ELF-1 (cell line): ENCODE data around the gene PIANP.
"Not testable (repeated sequence)": the region's sequence is repeated elsewhere in the genome, so short reads cannot be mapped to it uniquely, and the experiment has no call there.

ENCODE experiments used
- DNase-seq: peaks from one replicate; pipeline ENCODE4 v3.0.0-alpha.2; 2016; ENCODE audit warnings: low read depth, low spot score

PIANP gene, protein sequence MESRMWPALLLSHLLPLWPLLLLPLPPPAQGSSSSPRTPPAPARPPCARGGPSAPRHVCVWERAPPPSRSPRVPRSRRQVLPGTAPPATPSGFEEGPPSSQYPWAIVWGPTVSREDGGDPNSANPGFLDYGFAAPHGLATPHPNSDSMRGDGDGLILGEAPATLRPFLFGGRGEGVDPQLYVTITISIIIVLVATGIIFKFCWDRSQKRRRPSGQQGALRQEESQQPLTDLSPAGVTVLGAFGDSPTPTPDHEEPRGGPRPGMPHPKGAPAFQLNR

DNA sequence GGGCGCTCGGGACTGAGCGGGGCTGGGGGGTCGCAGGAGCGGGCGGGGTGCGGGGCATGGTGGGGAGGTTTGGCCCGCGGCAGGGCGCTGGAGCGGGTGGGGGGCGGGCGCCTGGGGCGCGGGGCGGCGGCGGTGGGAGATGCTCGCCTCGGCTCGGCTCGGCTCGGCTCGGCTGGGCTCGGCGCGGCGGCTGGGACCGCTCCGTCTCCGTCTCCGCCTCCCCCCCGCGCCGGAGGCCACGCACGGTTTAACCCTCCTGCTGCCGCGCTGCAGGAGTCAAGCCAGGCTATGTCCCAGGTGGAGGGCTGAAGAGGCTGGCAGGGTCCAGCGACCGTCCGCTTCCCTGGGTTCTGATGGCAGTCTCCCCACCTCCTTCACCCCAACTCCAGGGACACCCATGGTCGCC lies at the start of gene PIANP:
PIANP (minus strand) TSS at position 170 of the 406 bp plus-strand sequence. CDS start 2,754 bp downstream, outside the sequence.
- peak; percentile 34 for DNase-seq

DNA sequence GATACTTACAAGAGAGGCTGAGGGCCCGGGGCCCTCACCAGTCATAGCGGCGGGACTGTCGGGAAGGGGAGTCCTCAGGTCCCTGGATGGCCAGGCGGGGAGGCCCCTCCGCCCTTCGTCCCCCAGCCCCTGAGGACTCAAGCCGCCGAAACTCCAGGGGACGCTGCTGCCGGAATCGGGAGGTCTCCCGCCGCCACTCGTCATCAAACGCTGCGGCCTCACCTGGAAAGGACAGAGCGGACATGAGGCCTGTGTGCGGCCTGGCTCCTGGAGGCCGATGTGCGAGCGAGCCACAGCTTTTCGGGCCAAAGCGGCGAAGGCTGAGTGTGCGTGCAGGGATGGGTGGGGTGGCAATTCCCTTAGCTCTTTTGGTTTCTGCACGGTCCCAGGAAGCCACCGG lies 48.1 kb upstream of the PIANP start:
- DNase-seq, result no peak

DNA sequence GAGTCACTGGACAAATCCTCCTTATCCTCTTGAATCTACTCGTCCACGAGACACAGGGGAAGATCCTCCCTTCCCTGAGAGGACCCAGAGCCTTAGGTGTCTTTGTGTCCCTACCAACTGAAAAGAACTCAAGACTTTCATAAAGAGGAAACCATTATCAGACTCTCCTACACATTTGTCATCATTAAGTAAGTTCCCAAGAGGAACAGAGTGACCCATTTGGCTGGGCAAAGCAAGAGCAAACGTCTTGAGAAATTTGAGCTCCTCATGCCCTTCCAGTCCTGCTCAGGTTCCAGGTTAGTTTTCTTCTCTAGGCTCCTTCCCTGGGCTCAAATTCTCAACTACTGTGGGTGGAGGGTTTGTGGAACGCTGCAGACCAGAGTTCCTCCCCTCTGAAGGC lies 46.6 kb upstream of the PIANP start:
- DNase-seq, result no peak

DNA sequence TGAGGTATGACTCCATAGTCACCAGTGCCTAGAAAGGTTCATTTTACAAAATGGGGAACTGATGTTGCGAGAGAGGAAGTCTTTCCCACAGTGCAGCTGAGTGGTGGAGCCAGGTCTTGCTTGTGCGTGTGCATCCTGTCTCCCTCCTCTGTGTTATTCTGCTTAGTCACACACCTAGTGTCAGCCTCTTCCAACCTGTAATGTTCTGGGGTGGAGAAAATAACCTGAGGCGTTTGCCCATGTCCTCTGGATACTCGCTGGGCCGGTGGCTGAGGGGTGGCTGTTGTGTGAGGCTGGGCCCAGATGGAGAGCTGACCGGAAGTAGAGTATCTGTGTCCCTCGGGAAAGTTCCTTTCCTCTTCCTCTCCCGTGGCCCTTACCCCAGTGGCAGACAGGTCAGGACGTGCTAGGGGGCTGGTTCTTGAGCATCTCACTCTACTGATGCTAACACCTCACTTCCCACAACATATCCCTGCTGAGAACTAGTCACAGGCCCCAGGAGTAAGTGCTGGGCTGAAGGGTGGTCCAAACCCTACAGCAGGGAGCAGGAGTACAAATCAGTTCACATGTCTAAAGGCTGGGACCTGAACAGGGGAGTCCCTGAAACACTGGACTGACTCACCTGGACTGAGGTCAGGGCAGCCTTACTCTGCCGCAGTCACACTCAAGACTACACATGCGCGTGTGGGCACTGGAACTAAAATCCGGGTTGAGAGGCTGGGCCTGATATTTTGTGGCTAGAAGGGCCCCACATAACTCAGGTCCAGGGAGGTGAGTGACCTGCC lies 45.3 kb upstream of the PIANP start:
- DNase-seq, result no peak

DNA sequence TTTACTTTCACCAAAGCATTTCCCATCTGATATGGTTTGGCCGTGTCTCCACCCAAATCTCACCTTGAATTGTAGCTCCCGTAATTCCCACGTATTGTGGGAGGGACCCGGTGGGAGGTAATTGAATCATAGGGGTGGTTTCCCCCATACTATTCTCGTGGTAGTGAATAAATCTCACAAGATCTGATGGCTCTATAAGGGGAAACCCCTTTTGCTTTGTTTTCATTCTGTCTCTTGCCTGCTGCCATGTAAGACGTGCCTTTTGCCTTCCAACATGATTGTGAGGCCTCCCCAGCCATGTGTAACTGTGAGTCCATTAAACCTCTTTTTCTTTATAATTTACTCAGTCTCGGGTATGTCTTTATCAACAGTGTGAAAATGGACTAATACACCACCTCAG lies 42.7 kb upstream of the PIANP start:
- not testable (repeated sequence) for DNase-seq

DNA sequence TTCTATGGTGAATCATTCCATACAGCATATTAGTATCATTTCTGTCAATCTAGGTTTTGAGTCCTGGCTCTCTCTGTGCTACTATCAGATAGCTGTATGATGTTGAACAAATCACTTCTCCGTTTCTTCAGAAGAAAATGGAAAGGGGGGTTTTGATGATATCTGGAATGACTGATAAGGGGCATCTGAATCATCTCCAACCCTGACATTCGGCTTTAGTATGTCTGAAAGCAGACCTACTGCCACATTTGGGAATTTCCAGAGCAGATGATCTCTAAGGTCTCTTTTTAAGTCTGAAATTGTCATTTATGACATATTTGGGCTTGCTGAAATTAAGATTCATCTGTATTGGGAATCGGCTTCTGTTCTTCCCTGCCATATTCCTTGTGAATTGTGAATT lies 42.2 kb upstream of the PIANP start:
- DNase-seq, result no peak

DNA sequence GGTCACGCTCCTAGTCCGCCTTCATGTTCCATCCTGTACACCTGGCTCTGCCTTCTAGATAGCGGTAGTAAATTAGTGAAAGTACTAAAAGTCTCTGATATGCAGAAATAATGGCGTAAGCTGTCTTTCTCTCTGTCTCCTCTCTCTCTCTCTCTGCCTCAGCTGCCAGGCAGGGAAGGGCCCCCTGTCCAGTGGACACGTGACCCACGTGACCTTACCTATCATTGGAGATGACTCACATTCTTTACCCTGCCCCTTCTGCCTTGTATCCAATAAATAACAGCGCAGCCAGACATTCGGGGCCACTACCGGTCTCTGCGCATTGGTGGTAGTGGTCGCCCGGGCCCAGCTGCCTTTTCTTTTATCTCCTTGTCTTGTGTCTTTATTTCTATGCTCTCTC lies 41.5 kb upstream of the PIANP start:
- not testable (repeated sequence) for DNase-seq

DNA sequence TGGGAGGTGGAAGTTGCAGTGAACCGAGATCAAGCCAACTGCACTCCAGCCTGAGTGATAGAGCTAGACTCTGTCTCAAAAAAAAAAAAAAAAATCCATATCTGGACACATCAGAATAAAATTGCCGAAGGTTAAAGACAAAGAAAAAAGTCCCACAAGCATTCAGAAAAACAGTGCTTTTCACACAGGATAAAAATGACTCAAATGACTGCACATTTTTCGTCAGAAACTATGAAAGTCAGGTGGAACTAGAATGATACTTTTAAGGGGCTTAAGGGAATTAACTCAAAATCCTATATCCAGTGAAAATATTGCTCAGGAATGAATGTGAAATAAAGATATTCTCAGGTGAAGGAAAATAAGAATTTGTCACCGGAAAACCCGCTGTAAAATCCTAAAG lies 36.1 kb upstream of the PIANP start:
- DNase-seq, result no peak

DNA sequence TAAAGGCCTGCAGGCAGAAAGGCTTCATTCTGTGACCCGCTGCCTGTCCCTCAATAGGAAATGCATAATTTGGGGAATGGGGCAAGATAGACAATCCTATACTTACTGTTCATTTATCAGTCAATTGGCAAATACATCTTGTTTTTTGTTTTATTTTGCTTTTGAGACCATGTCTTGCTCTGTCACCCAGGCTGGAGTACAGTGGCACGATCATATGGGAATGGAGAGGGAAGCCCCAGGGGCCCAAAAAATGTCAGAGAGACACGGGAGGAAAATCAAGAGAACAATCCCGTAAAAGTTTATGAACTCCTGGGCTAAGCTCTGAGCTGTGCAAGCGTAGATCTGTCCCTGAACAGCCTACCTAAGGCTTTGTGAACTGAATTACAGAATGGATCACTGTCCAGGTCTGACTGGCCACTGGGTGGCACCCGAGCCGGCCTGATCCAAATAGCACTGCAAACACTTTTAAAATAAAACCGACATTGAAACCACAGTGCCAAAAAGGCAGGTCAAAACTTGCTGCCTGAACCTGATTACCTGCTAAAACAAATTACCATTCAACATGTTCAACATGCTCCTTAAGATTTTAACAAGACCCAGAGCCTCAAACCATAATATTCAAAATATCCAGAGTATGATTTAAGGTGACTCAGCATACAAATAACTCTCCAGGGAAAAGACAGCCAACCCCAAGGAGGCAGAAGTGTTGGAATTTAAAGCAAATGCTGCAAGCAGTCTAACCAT lies 35.0 kb upstream of the PIANP start:
- peak; percentile 70 for DNase-seq

DNA sequence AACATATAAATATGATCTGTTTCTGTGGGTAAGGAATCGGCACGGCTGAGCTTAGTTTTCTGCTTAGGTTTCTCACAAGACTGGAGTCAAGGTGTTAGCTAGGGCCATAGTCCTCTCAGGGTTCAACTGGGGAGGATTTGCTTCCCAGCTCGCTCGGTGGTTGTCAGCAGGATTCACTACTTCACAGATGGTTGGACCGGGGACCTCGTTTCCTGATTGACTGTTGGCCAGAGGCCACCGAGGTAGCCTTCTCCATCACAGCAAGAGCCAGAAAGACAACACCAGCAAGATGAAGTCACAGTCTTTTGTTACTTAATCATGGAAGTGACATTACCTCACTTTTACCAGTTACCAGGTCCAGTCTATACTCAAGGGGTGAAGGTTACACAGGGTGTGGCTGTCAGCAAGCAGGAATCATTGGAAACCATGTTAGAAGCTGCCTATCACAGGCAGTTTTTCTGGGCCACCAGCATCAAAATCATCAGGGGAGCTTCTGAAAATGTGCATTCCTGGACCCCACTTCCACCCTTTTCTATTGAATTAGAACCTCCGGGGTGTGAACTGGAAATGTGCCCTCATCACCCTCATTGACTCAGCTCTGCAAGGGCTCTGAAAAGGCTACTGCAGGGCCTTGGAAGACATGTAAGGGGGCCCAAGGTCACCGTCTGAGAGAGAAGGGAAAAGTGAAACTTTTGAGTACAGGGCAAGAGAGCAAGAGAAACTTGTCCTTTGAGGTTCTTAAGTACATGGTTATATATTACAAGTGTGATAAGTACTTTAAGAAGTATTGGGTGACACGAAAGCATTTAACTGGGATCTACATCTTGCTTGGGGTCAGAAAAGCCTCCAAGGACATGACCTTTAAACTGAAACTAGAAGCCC lies 34.1 kb upstream of the PIANP start:
- no peak for DNase-seq

DNA sequence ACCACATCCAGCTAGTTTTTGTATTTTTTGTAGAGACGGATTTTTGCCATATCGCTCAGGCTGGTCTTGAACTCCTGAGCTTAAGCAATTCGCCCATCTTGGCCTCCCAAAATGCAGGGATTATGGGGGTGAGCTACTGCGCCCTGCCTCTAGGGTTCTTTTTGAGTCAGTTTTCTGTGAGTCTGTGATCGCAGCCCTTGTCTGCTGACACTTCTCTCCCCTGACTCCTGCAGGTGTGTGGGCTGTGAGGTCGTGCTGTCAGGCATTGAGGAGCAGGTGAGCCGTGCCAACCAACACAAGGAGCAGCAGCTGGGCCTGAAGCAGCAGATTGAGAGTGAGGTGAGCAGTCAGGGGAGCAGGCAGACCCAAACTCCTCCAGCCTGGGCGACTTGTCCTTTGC lies 29.6 kb upstream of the PIANP start:
- DNase-seq, result no peak

DNA sequence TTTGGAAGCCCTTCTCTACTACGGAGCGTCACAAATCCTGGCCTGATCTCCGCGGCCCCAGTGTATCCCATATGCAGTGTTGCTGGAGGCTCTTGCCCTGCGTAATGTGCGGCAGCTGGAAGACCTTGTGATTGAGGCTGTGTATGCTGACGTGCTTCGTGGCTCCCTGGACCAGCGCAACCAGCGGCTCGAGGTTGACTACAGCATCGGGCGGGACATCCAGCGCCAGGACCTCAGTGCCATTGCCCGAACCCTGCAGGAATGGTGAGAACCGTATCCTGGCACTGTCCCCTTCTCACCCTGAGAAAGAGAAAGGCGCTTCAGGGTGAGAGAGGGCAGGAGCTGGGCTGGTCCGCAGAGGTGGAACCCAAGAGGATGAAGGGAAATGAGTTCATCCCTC lies 28.6 kb upstream of the PIANP start:
- DNase-seq, result no peak

DNA sequence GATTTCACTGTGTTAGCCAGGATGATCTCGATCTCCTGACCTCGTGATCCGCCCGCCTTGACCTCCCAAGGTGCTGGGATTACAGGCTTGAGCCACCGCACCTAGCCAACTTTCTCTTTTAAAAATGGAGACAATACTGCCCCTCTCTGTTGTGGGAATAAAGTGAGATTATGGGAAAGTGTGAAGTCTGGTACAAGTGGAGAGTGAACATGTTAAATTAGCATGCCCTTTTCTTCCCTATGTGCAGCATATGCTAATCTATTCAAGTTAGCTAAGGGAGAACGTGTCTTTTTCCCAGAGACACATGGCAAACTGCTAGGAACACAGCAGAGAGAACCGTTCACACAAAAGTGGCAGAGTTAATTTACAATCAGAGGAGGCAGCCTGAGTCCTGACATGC lies 24.7 kb upstream of the PIANP start:
- DNase-seq, result no peak

DNA sequence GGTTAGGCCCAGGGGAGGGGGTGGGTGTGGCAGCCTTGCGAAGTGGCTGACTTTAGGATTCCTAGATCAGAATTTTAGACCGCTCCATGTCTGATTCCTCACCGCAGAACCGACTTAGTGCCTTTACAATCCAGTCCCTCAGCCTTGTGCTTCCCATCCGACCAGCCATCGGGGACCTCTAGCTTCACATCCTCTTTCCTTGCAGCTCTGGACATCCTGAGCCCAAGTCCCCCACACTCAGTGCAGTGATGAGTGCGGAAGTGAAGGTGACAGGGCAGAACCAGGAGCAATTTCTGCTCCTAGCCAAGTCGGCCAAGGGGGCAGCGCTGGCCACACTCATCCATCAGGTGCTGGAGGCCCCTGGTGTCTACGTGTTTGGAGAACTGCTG lies 23.8 kb upstream of the PIANP start:
- peak; percentile 37 for DNase-seq

DNA sequence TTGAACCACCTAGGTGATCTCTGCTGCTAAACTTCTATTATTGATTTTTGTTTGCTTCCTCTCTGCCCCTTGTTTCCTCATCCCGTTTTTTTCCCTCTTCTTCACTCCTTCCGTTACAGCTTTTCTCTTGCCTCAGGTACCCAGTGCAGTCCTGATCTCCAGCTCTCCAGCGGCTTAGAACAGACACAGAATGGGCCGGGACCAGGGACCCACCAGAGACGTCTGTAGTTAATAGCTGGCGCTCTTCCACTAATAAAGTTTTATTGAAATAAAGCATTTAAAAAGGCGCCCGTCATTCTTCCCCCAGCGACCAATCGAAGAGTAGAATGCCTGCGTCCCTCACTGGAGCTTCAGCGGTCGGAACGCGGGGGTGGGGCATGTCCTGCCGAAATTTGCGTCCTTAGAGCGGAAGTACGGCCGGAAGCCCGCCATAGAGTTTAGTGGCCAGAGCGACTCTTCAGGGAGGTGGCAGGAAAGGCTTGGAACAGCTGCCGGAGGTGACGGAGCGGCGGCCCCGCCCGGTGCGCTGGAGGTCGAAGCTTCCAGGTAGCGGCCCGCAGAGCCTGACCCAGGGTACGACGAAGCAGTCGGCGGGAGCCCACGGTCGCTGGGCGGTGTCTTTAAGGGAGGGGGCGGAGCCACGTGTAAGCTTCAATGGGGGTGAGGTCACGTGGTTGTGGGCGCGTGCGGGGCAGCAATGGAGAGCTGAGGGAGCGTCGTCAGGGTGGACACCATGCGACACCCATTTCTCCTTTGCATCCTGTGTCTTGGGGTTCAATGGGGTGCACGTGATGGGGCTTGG lies 23.2 kb upstream of the PIANP start, which contains the start of gene COPS7A:
COPS7A (plus strand) TSS at position 440 of the 802 bp plus-strand sequence. CDS start 611 bp downstream, outside the sequence.
- peak; percentile 99 for DNase-seq

DNA sequence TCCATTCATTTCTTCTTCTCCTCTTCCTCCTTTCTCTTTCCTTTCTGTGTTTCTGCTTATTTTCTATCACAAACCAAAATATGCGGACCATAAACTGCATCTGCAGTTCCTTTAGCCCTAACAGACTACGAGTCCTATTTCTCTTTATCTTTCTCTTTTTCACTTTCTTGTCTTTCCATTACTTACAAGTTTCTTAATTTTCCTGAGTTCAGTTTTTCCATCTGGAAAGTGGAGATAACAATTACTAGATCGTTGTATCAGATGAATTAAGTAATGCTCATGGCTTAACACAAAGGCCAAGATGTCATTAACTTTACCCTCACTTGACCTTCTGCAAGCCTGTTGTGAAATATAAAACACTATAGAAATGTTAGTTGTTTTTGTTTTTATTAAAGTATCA lies 22.2 kb upstream of the PIANP start:
- no peak for DNase-seq

DNA sequence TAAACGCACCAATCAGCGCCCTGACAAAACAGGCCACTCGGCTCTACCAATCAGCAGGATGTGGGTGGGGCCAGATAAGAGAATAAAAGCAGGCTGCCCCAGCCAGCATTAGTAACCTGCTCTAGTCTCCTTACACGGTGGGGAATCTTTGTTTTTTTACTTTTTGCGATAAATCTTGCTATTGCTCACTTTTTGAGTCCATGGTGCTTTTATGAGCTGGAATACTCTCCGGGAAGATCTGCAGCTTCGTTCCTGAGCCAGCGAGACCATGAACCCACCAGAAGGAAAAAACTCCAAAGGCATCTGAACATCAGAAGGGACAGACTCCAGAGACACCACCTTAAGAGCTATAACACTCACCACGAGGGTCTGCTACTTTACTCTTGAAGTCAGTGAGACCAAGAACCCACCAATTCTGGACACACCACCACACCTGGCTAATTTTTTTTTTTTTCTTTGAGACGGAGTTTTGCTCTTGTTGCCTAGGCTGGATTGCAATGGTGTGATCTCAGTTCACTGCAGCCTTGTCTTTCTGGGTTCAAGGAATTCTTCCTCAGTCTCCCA lies 16.3 kb upstream of the PIANP start:
- DNase-seq, result no peak

DNA sequence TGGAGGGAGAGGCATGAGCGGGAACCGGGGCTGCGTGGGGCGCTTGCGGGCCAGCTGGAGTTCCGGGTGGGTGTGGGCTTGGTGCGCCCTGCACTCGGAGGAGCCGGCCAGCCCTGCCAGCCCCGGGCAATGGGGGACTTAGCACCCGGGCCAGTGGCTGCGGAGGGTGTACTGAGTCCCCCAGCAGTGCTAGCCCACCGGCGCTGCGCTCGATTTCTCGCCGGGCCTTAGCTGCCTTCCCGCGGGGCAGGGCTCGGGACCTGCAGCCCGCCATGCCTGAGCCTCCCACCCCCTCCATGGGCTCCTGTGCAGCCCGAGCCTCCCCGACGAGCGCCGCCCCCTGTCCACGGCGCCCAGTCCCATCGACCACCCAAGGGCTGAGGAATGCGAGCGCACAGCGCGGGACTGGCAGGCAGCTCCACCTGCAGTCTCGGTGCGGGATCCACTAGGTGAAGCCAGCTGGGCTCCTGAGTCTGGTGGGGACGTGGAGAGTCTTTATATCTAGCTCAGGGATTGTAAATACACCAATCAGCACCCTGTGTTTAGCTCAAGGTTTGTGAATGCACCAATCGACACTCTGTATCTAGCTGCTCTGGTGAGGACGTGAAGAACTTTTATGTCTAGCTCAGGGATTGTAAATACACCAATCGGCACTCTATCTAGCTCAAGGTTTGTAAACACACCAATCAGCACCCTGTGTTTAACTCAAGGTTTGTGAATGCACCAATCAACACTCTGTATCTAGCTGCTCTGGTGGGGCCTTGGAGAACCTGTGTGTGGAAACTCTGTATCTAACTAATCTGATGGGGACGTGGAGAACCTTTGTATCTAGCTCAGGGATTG lies 15.6 kb upstream of the PIANP start:
- DNase-seq, result not testable (repeated sequence)

DNA sequence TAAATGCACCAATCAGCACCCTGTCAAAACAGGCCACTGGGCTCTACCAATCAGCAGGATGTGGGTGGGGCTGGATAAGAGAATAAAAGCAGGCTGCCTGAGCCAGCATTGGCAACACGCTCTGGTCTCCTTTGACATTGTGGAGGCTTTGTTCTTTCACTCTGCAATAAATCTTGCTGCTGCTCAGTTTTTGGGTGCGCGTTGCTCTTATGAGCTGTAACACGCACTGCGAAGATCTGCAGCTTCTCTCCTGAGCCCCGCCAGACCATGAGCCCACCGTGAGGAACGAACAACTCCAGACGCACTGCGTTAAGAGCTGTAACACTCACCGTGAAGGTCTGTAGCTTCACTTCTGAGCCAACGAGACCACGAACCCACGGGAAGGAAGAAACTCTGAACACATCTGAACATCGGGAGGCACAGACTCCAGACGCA lies 8.4 kb upstream of the PIANP start:
- DNase-seq, result no peak
